HepG2 (cell line): ENCODE data around the gene ARPC1B. TPM values are rescaled to one million over a fixed set of nuclear protein-coding genes. Genes with fewer than 3 reads are reported as not detected.
A peak's percentile ranks its signal among the peaks of the same experiment; 100 is the strongest.

Source experiments
- ARID3A ChIP-seq: IDR thresholded peaks from 2 replicates; pipeline ENCODE4 v1.6.1; 2012; ENCODE audit warnings: low read depth, low read length, improper control_type of control experiment
- ASH2L ChIP-seq: fragments of 300-600, 200-600 bp; sonication (generic); IDR thresholded peaks from 2 replicates; pipeline ENCODE4 v1.7.0; 2017; ENCODE audit warnings: low read depth, mild to moderate bottlenecking, moderate library complexity, mixed read lengths, low read length; ENCODE audit not compliant: insufficient read length
- BCLAF1 ChIP-seq: fragments of 450-650 bp; IDR thresholded peaks from 2 replicates; pipeline ENCODE4 v1.6.1; 2017; ENCODE audit warnings: mild to moderate bottlenecking
- CAMTA2 ChIP-seq: sonication (generic); formaldehyde crosslinking; IDR thresholded peaks from 2 replicates; pipeline ENCODE4 v1.4.0; 2020; ENCODE audit warnings: mild to moderate bottlenecking, missing genetic modification reagents, borderline replicate concordance
- GPN1 ChIP-seq: sonication (generic); formaldehyde crosslinking; IDR thresholded peaks from 2 replicates; pipeline ENCODE4 v1.5.1; 2020; ENCODE audit warnings: missing genetic modification reagents, borderline replicate concordance
- PPARG ChIP-seq: conservative IDR thresholded peaks from 2 replicates; pipeline ENCODE4 v1.6.1; 2016; ENCODE audit warnings: missing biosample characterization, missing genetic modification reagents
- PRDM15 ChIP-seq: sonication (generic); formaldehyde crosslinking; IDR thresholded peaks from 2 replicates; pipeline ENCODE4 v1.4.0; 2020; ENCODE audit warnings: missing genetic modification reagents
- SNAPC4 ChIP-seq: sonication (generic); formaldehyde crosslinking; IDR thresholded peaks from 2 replicates; pipeline ENCODE4 v1.4.0; 2020; ENCODE audit warnings: mild to moderate bottlenecking, missing genetic modification reagents
- SP4 ChIP-seq: sonication (generic); formaldehyde crosslinking; IDR thresholded peaks from 2 replicates; pipeline ENCODE4 v1.8.1; 2023; ENCODE audit warnings: mild to moderate bottlenecking, missing genetic modification reagents
- YEATS4 ChIP-seq: sonication (generic); formaldehyde crosslinking; IDR thresholded peaks from 2 replicates; pipeline ENCODE4 v1.4.0; 2020; ENCODE audit warnings: missing genetic modification reagents, borderline replicate concordance
- ZMAT3 ChIP-seq: sonication (generic); formaldehyde crosslinking; conservative IDR thresholded peaks from 2 replicates; pipeline ENCODE4 v1.7.0; 2021; ENCODE audit warnings: missing genetic modification reagents
- ZMYM3 ChIP-seq: sonication (generic); formaldehyde crosslinking; IDR thresholded peaks from 2 replicates; pipeline ENCODE4 v1.5.1; 2020; ENCODE audit warnings: mild to moderate bottlenecking, missing genetic modification reagents
- ZNF383 ChIP-seq: sonication (generic); formaldehyde crosslinking; IDR thresholded peaks from 2 replicates; pipeline ENCODE4 v1.4.0; 2020; ENCODE audit warnings: missing genetic modification reagents, mild to moderate bottlenecking, borderline replicate concordance
- ZNF430 ChIP-seq: sonication (generic); formaldehyde crosslinking; IDR thresholded peaks from 2 replicates; pipeline ENCODE4 v1.9.0; 2021; ENCODE audit warnings: mild to moderate bottlenecking, missing genetic modification reagents
- polyA plus RNA-seq, 8 experiments: library from polyadenylated mRNA; depleted of rRNA in 3 of 8; stranded (reverse) in 7 of 8; unstranded in 1 of 8; fragments of >200 nt; fragmentation: Illumina TruSeq in 4 of 8; extraction: Trizol in 4 of 8; gene quantifications; 2 replicates each; pipeline versions ENCODE4 v1.2.1 to v1.2.3, GENCODE V29; 2011 to 2016; ENCODE audit warnings: low read depth in 4 of 8, missing spikeins in 1 of 8, mixed read lengths in 1 of 8; ENCODE audit not compliant: insufficient read depth in 1 of 8
- total RNA-seq, 5 experiments: library from RNA; depleted of rRNA; stranded (reverse); fragments of >200 nt; fragmentation: Illumina TruSeq; extraction: Trizol; gene quantifications; 2 replicates each; pipeline ENCODE4 v1.2.3, GENCODE V29; 2016; ENCODE audit warnings: low read depth in 1 of 5

Gene ARPC1B
- total and polyA plus RNA-seq, 2 of the 13 experiments (the other 11 are each of a cell fraction or from before 2014, with no cell fraction given) = 72.9 to 89.1 TPM

- TF ChIP-seq SNAPC4 (CRISPR knock-in tag) (no peak), CAMTA2 (CRISPR knock-in tag) (no peak), SP4 (CRISPR knock-in tag) (peak; percentile 56; the same call in 1 of the 2 replicates), BCLAF1 (no peak), ZNF430 (CRISPR knock-in tag) (no peak), PPARG (CRISPR knock-in tag) (no peak), ASH2L (peak; percentile 69), ZMYM3 (CRISPR knock-in tag) (no peak), YEATS4 (CRISPR knock-in tag) (peak; percentile 28), GPN1 (no peak), ZNF383 (no peak), PRDM15 (CRISPR knock-in tag) (no peak), ZMAT3 (CRISPR knock-in tag) (peak; percentile 78), ARID3A (no peak)
These were observed at the start of gene ARPC1B (continued) for GRCh38 chr7:99374111-99375064.
